Fibroblast of skin of left quadriceps (primary cell): ENCODE results near the gene ZNF311.
"Not testable (repeated sequence)": the region's sequence is repeated elsewhere in the genome, so short reads cannot be mapped to it uniquely, and the experiment has no call there.

ENCODE experiments used
- DNase-seq, 2 experiments: peaks; one replicate each; pipeline ENCODE4 v3.0.0-alpha.2; 2013; ENCODE audit warnings: low read depth in 2 of 2

Gene ZNF311

GRCh38 chr6:28982476-28983266 is 22.4 kb downstream of the ZNF311 start:
- DNase-seq = peak in 1 of 2 experiments; percentile 39

- DNase-seq = peak; percentile 71 to 72
Measured at GRCh38 chr6:28981833-28982475, 23.2 kb downstream of the ZNF311 start.

- DNase-seq = peak in 1 of 2 experiments; percentile 50
Measured at GRCh38 chr6:28981431-28981832, 23.7 kb downstream of the ZNF311 start.

- DNase-seq = peak; percentile 65 to 70
Measured at GRCh38 chr6:28980852-28981430, 24.2 kb downstream of the ZNF311 start.

GRCh38 chr6:28980137-28980851 is 24.8 kb downstream of the ZNF311 start:
- no peak for DNase-seq

- no peak for DNase-seq
Measured at GRCh38 chr6:28979679-28980078, 25.4 kb downstream of the ZNF311 start.

- no peak for DNase-seq
Measured at GRCh38 chr6:28978959-28979561, 26.1 kb downstream of the ZNF311 start.

GRCh38 chr6:28978133-28978491 is 27.0 kb downstream of the ZNF311 start:
- DNase-seq = no peak

- DNase-seq = peak; percentile 55 to 70
Measured at GRCh38 chr6:28977341-28978132, 27.6 kb downstream of the ZNF311 start.

GRCh38 chr6:28976677-28977076 is 28.4 kb downstream of the ZNF311 start:
- DNase-seq = no peak

GRCh38 chr6:28974505-28974904 is 30.6 kb downstream of the ZNF311 start:
- no peak for DNase-seq

GRCh38 chr6:28970056-28970455 is 35.1 kb downstream of the ZNF311 start:
- DNase-seq = not testable (repeated sequence)

GRCh38 chr6:28969129-28969528 is 36.0 kb downstream of the ZNF311 start:
- no peak for DNase-seq

- no peak for DNase-seq
Measured at GRCh38 chr6:28968476-28968875, 36.6 kb downstream of the ZNF311 start.

- no peak for DNase-seq
Measured at GRCh38 chr6:28965706-28966105, 39.4 kb downstream of the ZNF311 start.

GRCh38 chr6:28960846-28961500 is 44.1 kb downstream of the ZNF311 start:
- no peak for DNase-seq

- DNase-seq = not testable (repeated sequence)
Measured at GRCh38 chr6:28958561-28959243, 46.4 kb downstream of the ZNF311 start.

GRCh38 chr6:28957795-28958314 is 47.3 kb downstream of the ZNF311 start:
- DNase-seq = not testable (repeated sequence)

GRCh38 chr6:28956331-28956730 is 48.8 kb downstream of the ZNF311 start:
- no peak for DNase-seq
